HG03108 (cell line): ENCODE data around the gene MAN1B1.
A peak's percentile ranks its signal among the peaks of the same experiment; 100 is the strongest.

Experiments
- ATAC-seq: cut with Tn5 transposase; IDR thresholded peaks from one replicate; pipeline ENCODE4 v1.9.1; 2021; ENCODE audit warnings: moderate library complexity; ENCODE audit not compliant: unreplicated experiment

MAN1B1 gene

DNA sequence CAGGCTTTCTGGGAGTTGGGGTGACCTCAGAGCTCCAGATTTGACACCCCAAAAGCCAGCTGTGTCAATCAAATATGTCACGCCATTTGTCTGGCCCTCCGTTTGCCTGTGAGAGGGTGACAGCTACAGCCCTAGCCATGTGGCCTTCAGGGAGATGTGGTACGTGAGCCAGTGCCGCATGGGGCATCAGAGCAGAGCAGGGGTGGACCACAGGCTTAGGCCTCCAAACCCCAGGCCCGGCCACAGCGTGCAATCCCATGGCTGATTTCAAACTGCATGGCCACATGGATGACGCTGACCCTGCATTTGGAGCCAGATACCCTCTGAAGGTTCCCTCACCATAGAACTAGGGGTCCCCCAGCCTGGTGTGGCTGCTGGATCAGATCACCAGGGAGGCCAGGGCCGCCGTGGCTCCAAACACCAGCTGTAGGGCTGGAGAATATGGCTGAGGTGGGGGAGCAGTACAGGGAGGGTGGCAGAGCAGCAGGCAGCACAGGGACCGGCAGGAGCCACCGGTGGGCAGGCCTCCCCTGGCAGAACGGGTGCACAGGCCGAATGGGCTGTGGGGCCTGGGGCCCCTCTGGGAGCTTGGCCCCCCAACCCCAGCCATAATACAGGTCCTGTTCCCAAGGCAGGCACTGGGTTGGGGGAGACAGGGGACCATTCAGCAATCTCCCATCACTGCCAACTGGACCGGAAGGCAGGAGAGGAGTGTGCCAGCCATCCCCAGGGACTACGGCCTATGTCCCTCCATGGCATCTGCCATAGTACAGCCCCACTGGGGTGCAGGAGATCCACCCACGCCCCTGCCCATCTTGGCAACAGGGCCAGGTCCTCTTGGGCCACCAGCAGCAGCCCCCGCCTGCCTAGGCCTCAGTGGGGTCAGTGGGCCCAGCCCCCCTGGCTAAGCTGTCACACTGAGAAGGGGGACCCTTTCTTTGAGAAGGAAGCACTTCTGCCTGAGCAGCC is 18.0 kb upstream of the MAN1B1 start:
- ATAC-seq: no peak

DNA sequence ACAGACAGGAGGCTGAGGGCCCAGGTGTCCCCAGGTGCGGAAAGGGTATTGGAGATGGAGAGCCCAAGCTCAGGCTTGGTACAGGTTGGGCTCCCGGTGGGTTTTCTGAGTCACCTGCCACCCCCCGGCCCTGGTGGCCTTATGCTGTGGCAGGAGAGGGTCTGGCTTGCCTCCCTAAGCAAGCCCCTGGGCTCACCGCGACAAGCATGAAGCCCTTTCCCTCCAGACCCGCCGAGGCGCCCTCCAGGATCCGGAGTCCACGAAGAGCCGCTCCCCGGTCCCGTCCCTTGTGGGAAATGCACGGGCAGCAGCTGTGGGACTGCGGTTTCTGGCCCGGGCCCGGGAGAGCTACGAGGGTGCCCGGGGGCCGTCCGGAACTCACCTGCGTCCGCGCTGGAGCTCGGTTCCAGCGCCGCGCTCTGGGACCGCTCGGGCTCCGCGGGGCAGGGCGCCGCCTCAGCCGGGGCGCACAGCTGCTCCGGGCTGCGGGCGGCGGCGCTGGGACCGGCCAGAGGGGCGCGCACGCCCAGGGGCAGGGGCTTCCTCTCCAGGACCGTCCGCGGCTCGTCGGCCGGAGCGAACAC is 17.2 kb upstream of the MAN1B1 start:
- no peak for ATAC-seq

DNA sequence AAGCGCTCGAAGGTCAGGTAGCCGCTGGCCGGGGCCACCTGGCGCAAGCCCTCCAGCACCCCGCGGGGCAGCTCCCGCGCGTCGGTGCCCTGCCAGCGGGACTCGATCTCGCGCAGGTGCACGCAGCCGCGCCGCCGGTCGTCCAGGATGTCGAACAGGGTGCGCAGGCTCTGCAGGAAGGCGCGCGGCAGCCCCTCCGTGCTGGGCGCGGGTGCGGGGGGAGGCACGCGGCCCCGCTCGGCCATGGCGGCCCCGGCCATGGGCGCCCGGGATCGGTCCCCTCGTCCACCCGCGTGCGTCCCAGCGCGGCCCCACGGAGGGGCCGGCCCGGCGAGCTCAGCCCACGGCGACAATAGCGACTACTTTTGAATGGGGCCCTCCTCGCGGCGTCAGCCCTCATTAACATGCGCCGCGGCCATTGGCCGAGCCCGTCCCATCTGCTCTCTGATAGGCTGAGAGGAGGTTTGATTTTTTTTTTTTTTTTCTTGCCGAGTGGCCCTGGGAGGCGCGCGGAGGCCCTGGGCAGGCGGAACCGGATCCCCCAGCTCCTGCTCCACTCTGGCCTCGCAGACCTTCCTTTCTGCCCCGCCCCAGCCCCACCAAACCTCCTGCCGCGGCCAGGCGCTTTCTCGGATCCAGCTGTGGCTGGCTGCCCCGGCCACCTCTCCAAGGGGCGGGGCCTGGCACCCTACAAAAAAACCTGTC is 16.4 kb upstream of the MAN1B1 start, which contains the start of gene SAPCD2:
Gene SAPCD2, minus strand, starts transcription at position 357 of the 705 bp plus-strand sequence. Its CDS starts 97 bp downstream, at position 260.
- ATAC-seq: peak; percentile 65

DNA sequence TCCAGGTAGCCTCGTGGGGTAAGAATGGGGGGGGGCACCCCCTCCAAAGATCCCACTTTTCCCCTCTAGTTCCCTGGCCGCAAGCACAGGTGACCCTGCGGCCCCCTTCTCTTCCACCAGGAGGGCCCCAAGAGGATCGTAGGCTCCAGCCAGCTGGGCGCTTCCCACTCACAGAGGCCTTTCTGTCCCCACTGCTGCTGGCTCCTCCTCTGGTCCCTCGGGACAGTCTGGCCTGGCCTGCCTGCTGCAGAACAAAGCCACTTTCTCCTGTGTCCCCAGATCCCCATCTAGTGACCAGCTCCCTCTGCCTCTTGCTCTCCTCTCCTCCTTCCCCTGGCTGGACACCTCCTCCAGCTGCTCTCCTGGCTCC is 15.9 kb upstream of the MAN1B1 start:
- peak; percentile 2 for ATAC-seq

DNA sequence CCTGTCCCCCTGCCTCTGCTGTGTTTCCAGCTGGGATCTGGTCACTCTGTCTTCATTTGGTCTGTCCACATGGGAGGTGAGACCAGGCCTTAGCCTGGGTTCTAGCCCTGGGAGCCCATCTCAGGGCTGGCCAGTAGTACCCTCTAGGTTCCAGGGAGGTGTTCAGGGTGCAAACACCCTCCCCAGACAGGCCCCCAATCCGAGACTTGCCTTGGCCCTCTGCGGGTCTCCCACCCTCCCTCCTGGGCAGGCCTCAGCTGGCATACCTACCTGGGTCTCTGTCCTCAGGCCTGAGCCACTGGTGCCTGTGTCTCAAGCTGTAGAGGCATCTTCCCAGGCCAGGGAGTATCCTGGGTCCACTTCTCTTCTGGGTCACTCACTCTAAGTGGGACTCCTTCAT is 15.5 kb upstream of the MAN1B1 start:
- no peak for ATAC-seq

DNA sequence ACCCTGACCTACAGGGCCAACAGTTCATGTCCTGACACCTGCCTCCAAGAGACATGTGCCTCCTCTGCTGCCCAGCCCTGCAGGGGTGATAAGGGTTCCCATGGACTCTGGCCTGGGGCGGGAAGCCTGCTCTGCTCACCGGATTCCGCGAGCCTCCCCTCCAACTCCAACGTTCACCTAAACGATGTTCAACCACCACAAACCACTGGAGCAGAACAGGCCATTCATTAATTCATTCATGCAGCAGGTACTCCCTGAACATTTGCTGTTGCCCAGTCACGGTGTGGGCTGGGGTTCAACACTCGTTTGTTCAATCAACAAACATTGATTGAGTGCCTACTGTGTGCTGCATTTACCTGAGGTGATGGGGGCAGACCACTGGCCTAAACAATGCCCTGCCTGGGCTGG is 12.8 kb upstream of the MAN1B1 start:
- ATAC-seq: no peak

DNA sequence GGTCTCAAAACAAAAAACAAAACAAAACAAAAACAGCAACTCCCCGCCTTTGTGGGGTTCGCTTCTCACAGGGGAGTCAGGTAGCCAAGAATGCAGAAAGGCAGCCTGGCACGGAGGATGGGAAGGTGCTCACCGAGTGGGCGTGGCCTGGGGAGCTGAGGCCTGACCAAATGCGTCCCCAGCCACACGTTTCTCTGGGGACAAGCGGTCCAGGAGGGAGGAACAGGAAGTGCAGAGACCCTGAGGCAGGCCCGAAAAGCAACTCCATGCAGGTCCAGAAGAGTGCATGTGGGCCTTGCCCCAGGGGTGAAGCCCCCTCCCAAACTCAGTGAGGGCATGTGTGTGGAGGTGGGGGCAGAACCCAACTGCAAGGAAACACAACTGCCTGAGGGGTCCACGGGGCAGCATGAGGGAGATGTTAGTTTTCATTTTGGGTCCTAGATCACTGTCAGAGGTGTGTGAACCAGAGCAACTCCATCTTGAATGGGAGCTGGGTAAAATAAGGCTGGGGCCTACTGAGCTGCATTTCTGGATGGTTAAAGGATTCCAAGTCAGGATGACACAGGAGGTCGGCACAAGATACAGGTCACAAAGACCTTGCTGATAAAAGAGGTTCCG is 12.0 kb upstream of the MAN1B1 start:
- no peak for ATAC-seq

DNA sequence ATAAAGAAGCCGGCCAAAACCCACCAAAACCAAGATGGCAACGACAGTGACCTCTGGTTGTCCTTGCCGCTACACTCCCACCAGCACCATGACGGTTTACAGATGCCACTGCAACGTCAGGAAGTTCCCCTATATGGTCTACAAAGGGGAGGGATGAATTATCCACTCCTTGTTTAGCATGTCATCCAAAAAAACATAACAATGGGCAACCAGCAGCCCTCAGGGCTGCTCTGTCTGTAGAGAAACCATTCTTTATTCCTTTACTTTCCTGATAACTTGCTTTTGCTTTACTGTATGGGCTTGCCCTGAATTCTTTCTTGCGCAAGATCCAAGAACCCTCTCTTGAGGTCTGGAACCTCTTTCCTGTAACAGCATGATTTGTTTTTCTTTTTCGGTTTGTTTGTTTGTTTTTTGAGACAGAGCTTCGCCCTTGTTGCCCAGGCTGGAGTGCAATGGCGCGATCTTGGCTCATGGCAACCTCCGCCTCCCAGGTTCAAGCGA is 11.5 kb upstream of the MAN1B1 start:
- ATAC-seq: no peak

DNA sequence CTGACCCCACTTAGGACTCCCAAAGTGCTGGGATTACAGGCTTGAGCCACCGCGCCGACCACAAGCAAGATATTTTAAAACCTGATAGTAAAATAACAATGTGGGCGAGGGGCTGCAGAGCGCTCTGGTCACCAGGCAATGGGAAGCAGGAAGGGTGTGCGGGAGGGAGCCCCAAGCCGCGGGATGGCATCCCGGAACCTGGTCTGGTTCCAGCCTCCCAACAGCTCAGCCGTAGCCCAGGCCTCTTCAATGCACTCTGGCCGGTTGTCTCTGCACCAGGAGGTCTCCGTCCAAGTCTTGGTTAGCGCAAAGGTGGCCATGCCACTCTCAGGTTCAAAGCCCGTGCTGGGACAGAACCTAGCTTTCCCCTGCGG is 10.2 kb upstream of the MAN1B1 start:
- no peak for ATAC-seq

DNA sequence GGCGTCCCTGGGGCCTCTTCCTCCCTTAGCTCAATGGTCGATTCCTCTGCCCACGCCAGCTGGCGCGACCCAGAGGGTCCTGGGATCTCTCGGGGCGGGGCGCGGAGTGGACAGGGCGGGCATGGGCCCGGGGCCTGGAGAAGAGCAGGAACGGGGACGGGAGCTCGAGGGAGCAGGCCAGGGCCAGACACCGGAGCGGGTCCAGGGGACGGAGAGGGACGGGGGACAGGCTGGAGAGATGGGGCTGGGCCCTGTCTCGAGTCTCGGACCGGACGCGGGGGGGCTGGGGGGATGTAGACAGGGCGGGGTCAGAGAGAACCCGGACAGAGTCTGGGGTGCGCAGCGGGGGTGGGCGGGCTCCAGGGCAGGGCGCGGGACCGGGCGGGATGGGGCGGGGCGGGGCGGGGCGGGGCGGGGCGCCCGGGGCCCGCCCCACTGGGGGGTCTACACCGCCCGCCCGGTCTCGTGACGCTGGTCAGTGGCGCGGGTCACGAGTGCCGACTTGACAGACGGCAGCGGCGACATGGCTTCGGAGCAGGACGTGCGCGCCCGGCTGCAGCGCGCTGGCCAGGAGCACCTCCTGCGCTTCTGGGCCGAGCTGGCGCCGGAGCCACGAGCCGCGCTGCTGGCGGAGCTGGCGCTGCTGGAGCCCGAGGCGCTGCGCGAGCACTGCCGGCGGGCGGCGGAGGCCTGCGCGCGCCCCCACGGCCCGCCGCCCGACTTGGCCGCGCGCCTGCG is 9.6 kb upstream of the MAN1B1 start, which contains the start of gene UAP1L1:
Gene UAP1L1, plus strand, starts transcription at position 508 of the 738 bp plus-strand sequence. Its CDS starts 16 bp downstream, at position 524.
- ATAC-seq: peak; percentile 45

DNA sequence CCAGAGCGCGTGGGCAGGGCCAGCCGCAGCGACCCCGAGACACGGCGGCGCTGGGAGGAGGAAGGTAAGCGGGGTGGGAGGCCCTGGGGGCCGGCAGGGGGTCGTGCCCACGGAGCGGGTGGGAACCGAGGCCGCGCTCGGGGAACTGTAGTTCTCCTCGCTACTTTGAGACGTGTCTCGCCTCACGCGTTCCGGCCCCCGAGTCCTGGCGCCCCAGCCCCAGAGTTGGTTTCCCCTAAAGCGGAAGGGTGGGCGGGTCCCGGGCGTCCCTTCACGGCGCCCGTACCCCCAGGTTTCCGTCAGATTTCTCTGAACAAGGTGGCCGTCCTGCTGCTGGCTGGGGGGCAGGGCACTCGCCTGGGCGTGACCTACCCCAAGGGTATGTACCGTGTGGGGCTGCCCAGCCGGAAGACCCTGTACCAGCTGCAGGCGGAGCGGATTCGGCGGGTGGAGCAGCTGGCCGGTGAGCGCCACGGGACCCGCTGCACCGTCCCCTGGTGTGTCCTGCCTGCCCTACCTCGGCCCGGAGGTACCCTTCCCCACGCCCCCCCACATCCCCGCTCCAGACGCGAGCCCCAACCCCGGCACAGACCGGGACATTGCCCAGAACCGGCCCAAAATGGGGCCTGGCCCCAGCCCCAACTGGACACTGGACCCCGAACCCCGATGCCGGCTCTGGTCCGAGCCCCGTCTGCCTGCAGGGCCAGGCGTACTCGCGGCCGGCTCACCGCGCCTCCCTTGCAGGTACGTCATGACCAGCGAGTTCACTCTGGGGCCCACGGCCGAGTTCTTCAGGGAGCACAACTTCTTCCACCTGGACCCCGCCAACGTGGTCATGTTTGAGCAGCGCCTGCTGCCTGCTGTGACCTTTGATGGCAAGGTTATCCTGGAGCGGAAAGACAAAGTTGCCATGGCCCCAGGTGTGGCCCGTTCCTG is 8.8 kb upstream of the MAN1B1 start:
- peak; percentile 28 for ATAC-seq

DNA sequence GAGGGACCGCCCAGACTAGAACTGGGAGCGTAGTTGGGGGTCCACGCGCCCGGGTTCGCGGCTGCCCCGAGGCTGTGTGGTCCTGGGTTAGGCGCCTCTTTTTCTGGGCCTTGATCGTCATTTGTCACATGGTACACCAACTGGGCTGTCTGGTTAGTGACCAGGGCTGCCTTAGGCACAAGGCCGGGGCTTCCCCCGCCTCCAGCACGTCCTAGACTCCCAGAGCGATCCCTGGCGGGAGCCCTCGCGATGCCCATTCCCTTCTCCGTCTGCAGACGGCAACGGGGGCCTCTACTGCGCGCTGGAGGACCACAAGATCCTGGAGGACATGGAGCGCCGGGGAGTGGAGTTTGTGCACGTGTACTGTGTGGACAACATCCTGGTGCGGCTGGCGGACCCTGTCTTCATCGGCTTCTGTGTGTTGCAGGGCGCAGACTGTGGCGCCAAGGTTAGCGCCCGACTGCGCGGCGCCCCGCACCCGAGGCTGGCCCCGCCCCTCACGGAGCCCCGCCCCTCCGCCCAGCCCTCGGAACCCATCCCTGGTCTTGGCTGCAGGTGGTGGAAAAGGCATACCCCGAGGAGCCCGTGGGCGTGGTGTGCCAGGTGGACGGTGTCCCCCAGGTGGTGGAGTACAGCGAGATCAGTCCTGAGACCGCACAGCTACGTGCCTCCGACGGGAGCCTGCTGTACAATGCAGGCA is 7.9 kb upstream of the MAN1B1 start:
- ATAC-seq: no peak

DNA sequence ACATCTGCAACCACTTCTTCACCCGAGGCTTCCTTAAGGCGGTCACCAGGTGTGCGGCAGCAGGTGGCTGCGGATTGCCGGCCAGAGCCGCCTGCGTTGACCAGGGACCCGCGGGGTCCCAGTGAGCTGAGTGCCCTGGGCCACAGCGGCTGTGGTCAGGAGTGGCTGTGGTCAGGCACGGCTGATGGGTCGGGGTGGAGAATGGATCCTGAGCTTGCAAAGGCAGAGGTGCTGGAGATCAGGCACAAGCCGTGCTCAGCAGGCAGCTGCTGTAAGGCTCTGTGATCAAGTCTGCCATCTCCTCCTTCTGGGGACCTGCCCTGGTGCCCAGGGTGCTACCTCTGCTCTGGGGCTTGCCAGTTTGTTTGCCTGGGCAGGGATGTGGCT is 7.4 kb upstream of the MAN1B1 start:
- no peak for ATAC-seq

DNA sequence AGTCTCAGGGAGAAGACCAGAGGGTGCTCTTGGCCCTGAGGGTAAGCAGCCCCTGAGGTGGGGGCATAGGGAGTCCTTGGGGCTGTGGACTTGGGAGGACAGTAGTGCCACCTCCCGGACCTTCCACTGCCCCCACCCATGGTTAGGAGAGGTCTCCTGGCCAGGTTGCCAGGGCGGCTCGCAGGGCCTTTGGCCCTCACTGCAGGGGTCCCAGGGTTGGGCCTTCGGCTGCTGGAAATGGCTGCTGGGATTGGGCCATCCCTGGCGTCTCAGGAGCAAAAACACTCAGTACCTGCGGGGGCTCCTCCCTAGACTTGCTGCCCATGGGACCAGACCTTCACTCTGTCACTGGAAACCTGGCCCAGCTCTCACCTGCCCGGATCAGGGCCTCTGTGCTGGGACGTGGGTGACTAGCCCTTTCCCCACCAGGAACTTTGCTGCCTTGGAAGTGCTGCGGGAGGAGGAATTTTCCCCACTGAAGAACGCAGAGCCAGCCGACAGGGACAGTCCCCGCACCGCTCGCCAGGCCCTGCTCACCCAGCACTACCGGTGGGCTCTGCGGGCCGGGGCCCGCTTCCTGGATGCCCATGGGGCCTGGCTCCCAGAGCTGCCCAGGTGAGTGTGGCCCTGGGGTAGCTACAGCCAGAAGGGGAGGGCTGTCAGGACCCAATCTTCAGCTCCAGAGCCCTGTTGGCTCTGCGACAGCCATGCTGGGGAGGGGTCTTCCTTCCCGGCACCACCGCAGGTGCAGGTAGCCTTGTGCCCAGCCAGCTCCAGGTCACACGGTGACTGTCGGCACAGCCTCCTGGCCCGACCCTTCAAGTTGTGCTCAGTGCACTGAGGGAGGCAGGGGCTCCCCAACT is 6.3 kb upstream of the MAN1B1 start:
- ATAC-seq: no peak

DNA sequence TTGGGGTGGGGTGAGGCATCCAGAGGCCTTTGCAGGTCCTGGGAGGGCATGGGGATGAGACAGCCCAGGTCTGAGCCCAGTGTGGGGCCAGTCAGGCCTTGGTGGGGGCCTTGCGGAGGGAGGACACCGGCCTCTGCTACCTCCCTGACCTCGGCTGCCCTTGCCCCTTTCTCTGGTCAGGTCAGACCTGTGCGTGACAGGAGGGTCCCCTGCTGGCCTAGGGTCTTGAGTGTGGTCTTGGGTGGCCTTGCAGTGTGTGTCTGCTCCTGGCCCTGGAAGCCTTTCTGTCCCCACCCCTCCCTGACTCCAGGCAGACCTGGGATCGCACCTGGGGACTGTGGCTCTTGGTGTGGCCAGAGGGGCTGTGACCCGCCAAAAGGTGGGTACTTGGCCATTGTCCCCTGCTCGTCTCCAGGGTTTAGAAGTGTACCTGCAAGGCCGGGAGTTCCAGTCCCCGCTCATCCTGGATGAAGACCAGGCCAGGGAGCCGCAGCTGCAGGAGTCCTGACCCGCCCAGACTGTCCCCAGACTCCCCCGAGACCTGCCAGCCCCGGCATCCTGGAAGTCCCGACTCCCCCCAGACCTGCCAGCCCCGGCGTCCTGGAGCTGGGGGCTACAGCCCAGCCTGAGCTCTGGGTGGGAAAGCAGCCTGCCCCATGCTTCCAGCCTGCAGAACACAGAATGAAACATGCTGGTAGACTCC is 4.4 kb upstream of the MAN1B1 start:
- no peak for ATAC-seq

DNA sequence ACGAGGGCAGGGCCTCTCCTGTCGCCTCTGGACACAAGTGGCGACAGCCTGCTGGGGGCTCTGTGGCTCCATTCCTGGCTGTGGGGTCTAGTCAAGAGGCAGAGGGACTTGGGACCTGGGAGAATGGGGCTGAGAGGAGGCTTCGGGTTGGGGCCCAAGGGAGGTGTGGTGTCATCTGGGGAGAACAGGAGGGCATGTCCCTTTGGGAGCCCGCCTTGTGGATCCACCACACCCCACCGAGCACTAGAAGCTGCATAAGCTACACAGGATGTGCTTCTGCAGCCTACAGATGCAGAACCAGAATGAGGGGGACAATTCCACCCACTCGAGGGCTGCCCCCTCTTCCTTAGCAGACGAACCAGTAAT is 3.9 kb upstream of the MAN1B1 start:
- ATAC-seq: no peak

DNA sequence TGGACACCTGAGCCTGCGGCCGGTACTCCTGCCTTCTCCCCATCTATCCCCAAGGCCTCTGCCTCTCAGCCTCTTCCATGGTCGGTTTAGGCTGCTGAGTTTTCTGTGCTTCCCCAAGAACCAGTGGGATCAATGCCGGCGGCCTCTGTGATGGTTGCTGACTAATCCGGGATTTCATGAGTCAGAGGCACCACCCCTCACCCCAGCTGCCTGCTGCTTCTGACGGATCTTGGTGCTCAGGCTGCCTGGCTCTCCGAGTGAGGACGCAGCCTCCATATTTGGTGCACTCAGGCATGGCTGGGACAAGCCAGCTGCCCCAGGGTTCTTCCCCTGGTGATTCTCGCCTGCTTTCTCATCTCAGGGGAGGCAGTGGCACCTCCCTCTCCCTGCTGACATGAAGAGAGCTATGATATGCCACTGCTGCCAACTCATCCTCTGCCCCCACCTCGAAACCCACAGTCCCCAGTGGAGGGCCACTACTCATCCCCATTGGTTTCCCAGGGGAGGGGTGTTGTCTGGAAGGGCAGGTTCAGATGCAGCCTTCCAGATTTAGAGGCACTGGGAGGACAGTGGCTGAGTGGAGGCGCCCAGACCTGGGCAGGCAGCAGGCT is 3.3 kb upstream of the MAN1B1 start:
- ATAC-seq: no peak
